ENCODE results near the gene CHD9NB. TPM values are rescaled to one million over a fixed set of nuclear protein-coding genes. Genes with fewer than 3 reads are reported as not detected.

CHD9NB gene
- 0.64 TPM for total RNA-seq (2021; ENCODE audit: unreplicated experiment)
- 0.22 TPM for polyA plus RNA-seq (2012; ENCODE audit: insufficient read length)
- Bru-seq, nascent RNA, result percentile 31 among the genes with signal in this experiment
- percentile 33 among the genes with signal in this experiment for BruChase-seq, experiment 1, labeled RNA remaining after a 2-hour chase
- percentile 32 among the genes with signal in this experiment for BruChase-seq, experiment 2, labeled RNA remaining after a 6-hour chase
- long read RNA-seq, partial matches to known transcripts, result 0 of 1 reads
- long read RNA-seq, other reads (novel, unspliced or antisense), result 1 of 1 reads

- Histone ChIP-seq H3K4me1 (ENCODE audit: control insufficient read depth, insufficient read depth, low read length) (peaks cover 7% of the 10 kb centered on the region; the same call in 1 of the 2 replicates), H3K27ac (ENCODE audit: low read length) (peak within 1 kb of the TSS; percentile 23; the same call in 1 of the 2 replicates), H3K9me3 (ENCODE audit: control insufficient read depth, insufficient read depth, low read depth, low read length) (no peaks in the 10 kb centered on the region), H3K27me3 (ENCODE audit: control insufficient read depth, insufficient read depth, low read length) (no peaks in the 10 kb centered on the region), H3K4me3 (ENCODE audit: low read depth in 2 of 2, low read length in 2 of 2) (peak within 1 kb of the TSS; percentile 11 to 23; a peak in 3 of 4 replicates), H3K36me3 (ENCODE audit: control insufficient read depth, insufficient read depth, low read length) (no peaks in the 10 kb centered on the region)
- ChIA-PET POLR2A (no interaction called here), CTCF (no interaction called here)
- in situ Hi-C loops (cut with HindIII; ENCODE audit: low pct_unique_long_range_greater_than_20kb, low sequenced_read_pairs), result no loop called here
- intact Hi-C loops (cut with micrococcal nuclease; ENCODE audit: unreplicated experiment), result loop anchor here (10.0 kb wide), 2 partner anchors 82 to 232 kb away; no protein-coding TSS in a partner anchor
- no TSS peak for BruUV-seq (replicated peaks)
- no peak for DNase-seq (ENCODE audit: low read depth, low spot score)
- 0 out of 2 replicates have a peak, but pooled peaks have one; percentile 14 for ATAC-seq
- TF ChIP-seq SIN3A (IDR thresholded peaks at IDR 0.05; ENCODE audit: borderline replicate concordance, insufficient read depth, low read depth, low read length) (no peak), CTCF (IDR thresholded peaks at IDR 0.05) (no peak), REST (IDR thresholded peaks at IDR 0.05; ENCODE audit: insufficient read depth in 1 of 2, low read depth in 2 of 2, low read length in 1 of 2) (no peak), TCF7L2 (IDR thresholded peaks at IDR 0.05; ENCODE audit: low read depth, low read length) (no peak), POLR2AphosphoS5 (IDR thresholded peaks at IDR 0.05; ENCODE audit: low read depth, low read length) (no peak)
Measured at GRCh38 chr16:53052519-53053501, at the start of gene CHD9NB. TSS of gene CHD9NB (minus strand) at chr16:53052897. CDS start at chr16:53044158, 8,739 bp downstream.

GRCh38 chr16:53100889-53101288, 48.2 kb upstream of the CHD9NB start:
- DNase-seq (ENCODE audit: low read depth, low spot score) (no peak), ATAC-seq (no peak)
- Histone ChIP-seq H3K4me1 (ENCODE audit: control insufficient read depth, insufficient read depth, low read length) (peaks cover 22% of the 10 kb centered on the region), H3K27ac (ENCODE audit: low read length) (peak overlapping the region; percentile 96), H3K9me3 (ENCODE audit: control insufficient read depth, insufficient read depth, low read depth, low read length) (no peaks in the 10 kb centered on the region), H3K36me3 (ENCODE audit: control insufficient read depth, insufficient read depth, low read length) (no peaks in the 10 kb centered on the region), H3K27me3 (ENCODE audit: control insufficient read depth, insufficient read depth, low read length) (no peaks in the 10 kb centered on the region), H3K4me3 (ENCODE audit: low read depth in 2 of 2, low read length in 2 of 2) (no peak overlapping the region)
- no TSS peak for BruUV-seq (replicated peaks)
- in situ Hi-C loops (cut with HindIII; ENCODE audit: low pct_unique_long_range_greater_than_20kb, low sequenced_read_pairs), result no loop called here
- intact Hi-C loops (cut with micrococcal nuclease; ENCODE audit: unreplicated experiment), result no loop called here
- ChIA-PET POLR2A (no interaction called here), CTCF (no interaction called here)
- TF ChIP-seq REST (IDR thresholded peaks at IDR 0.05; ENCODE audit: insufficient read depth in 1 of 2, low read depth in 2 of 2, low read length in 1 of 2), result no peak
- TF ChIP-seq TCF7L2 (IDR thresholded peaks at IDR 0.05; ENCODE audit: low read depth, low read length), result no peak
- TF ChIP-seq CTCF (IDR thresholded peaks at IDR 0.05), result no peak
- TF ChIP-seq POLR2AphosphoS5 (IDR thresholded peaks at IDR 0.05; ENCODE audit: low read depth, low read length), result no peak
- TF ChIP-seq SIN3A (IDR thresholded peaks at IDR 0.05; ENCODE audit: borderline replicate concordance, insufficient read depth, low read depth, low read length), result no peak
